Mesenteric fat pad (tissue), 1 donor: ENCODE data around the gene USP10. TPM values are rescaled to one million over a fixed set of nuclear protein-coding genes. Genes with fewer than 3 reads are reported as not detected.
"Not testable (repeated sequence)": the region's sequence is repeated elsewhere in the genome, so short reads cannot be mapped to it uniquely, and the experiment has no call there.

Experiments used
- DNase-seq: peaks from one replicate; pipeline ENCODE4 v3.0.0-alpha.2; 2020; ENCODE audit warnings: low spot score
- total RNA-seq: library from RNA; stranded (reverse); fragmentation: NEBNext Ultra II Directional; extraction: Animal tissue kit (Norgen Biotek cat#: 25700); gene quantifications from one replicate; pipeline ENCODE4 v1.2.1, GENCODE V29; 2021
- donor health status: DM: yes; HTN: yes; CAD: no.

USP10 gene
- total RNA-seq, 1 donor from 2014 or later: 86.0 TPM

DNA sequence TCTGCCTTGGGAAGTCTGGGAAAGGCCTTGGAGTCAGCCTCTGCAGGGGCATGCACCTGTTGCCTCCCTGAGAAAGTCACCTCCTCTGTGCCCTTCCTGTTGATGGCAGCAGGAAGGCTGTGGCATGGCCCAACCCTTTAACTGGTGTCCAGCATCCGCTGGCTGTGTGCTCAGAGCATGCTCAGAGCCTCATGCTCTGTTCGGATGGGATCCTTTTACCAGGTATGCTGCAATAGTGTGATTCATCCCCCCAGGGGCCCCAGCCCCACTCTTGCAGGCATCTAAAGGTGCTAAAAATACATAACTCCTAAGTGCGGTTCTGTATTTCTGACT, 26.6 kb upstream of the USP10 start:
- no peak for DNase-seq

DNA sequence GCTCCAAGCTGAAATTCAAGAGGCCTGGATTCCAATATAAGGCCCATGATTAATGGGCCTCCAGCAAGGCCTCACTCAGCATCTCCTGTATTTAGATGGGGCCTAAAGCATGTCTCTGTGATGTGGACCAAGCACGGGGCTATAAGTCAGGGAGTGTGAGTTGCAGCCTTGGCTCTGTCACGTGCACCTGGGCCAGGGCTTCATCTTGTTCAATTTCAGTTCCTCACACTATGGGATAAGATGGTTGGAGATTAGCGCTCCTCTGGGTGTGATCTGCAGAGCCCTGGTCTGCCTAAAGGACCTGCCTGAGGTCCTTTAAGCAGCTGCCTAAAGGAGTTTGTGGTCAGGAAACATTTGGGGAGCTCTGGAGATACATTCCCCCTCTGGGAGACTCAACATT, 26.2 kb upstream of the USP10 start:
- no peak for DNase-seq

DNA sequence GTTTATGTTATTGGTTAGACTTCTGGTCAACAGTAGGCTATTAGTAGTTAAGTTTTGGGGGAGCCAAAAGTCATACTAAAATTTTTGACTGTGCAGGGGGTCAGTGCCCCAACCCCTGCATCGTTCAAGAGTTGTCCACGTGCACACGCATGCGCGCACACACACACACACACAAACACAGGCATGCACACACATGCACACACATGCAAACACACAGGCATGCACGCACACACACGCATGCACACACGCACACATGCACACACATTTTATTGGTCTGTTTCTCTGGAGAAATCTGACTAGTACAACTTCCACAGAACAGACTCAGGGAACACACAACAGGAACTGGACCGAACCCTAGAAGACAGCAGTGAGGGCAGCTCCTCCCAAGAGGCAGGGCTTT, 24.4 kb upstream of the USP10 start:
- no peak for DNase-seq

DNA sequence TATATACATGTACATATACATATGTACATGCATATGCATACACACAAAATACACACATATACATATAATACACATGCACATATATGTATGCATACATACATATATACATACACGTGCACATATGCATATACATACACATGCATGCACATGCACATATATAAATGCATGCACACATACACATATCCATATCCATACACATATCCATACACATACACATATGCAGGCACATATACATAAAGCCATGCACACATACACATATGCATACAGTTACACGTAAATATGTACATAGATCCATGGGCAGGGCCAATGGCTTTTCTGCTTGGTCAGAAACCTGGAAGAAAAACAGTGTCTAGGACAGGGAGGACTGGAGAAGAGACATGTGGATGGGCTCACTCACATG, 23.9 kb upstream of the USP10 start:
- DNase-seq: no peak

DNA sequence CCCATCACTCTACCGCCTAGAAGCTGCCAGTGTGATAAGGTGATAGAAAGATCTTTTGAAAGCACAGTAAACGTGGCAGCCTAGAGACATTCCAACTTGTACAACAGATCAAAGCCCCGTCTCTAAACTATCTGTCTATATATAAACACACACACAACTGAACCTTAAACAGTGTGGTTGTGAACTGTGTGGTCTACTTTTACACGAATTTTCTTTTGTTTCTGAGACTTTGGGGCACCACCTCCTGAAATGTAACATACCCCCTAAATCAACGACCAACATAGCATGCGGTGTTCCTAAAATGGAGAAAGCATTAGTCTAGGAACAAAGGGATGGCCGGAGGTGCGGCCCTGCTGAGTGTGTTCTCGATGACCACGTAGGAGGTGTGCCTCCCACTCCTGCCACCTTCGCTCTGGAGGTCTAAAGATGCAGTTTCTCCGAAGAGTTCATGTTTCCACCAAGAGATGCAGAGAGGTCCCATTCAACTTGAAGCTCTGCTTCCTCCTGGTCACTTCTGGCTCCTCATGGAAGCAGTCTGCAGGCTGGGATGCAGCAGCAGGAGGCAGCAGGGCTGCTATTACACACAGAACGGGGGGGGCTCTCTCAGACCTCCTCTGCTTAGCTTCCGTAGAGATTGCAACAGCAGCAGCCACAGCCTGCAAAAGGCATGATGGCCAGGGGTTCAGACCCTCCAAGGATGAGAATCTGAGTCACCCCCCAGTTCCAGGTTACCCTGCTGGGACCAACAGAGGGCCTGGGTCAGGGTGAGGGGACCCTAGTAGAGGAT, 22.6 kb upstream of the USP10 start:
- no peak for DNase-seq

DNA sequence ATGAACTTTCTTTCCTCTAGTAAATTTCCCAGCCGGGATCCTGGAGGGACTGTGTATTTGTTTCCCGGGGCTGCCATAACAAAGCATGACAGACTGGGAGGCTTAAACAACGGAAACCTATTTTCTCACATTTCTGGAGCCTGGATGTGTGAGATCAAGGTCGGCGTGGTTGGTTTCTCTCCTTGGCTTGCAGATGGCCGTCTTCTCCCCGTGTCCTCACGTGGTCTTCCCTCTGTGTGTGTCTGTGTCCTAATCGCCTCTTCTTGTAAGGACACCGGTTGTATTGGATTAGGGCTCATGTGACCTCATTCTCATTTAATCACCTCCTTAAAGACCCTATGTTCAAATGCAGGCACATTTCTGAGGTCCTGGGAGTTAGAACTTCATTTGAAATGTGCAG, 22.0 kb upstream of the USP10 start:
- DNase-seq: no peak

DNA sequence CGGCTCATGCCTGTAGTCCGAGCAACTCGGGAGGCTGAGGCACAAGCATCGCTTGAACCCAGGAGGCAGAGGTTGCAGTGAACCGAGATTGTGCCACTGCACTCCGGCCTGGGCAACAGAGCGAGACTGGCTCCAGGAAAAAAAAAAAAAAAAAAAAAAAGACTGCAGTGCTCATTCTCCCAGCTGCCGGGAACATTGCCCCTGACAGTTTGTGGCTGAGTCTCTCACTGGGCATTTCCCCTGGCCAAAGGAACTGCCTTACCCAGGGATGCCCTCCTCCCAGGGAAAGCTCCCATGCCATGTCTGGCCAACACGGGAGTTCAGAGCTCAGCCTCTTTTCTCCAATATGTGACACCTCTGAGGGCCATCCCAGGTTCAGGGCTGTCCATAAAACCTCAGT, 21.3 kb upstream of the USP10 start:
- DNase-seq: no peak

DNA sequence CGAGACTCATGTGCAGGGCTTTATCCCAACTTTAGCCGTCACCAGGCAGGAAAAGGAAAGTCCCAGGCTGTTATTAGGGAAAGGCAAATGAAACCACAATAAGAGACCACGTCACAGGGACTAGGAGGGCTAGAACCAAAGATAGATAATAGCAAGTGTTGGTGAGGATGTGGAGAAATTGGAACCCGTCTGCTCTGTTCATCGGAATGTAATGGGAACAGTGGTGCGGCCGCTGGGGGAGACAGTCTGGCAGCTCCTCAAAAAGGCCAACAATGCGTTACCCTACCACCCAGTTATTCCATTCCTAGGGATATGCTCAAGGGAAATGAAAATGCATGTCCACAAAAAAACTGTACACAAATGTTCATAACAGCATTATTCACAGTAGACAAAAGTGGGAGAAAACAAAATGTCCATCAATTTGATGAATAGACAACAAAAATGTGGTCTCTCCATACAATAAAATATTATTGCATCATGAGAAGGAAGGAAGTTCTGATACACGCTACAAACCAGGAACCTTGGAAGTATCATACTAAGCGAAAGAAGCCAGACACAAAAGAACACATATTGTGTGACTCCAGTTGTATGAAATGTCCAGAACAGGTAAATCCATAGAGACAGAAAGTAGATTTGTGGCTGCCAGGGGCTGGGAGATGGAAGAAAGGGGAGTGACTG, 19.5 kb upstream of the USP10 start:
- no peak for DNase-seq

DNA sequence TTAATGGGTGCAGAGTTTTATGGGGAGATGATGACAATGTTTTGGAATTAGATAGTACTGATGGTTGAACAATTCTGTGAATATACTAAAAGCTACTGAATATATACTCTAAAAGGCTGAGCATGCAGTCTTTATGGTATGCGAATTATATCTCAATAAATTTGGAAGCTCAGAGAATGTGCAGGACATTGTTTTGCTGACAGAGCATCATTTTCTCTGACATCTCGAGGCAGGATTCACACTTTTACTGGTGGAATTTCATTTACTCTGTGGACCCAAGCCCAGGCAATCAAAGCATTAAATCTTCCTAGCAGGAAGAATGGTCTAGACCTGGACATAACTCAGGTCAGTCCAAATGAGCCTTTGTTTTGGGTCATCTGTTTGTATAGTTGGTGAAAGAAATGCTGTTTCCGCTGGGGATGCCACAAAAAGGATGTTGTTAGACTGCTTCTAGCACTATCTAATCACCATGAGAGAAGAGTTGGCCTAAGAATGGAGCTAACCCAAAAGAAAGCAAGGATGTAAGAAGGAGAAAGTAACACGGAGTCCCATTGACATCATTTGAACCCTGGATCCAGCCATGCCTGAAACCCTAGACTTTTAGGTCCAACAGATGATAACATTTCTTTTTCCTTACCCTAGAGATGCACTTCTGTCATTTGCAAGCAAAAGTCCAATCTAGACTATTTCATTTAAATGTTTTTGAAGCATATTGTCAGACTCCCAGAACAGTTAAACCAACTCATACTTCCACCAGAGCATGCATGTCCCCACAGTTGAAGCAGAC, 18.8 kb upstream of the USP10 start:
- no peak for DNase-seq

DNA sequence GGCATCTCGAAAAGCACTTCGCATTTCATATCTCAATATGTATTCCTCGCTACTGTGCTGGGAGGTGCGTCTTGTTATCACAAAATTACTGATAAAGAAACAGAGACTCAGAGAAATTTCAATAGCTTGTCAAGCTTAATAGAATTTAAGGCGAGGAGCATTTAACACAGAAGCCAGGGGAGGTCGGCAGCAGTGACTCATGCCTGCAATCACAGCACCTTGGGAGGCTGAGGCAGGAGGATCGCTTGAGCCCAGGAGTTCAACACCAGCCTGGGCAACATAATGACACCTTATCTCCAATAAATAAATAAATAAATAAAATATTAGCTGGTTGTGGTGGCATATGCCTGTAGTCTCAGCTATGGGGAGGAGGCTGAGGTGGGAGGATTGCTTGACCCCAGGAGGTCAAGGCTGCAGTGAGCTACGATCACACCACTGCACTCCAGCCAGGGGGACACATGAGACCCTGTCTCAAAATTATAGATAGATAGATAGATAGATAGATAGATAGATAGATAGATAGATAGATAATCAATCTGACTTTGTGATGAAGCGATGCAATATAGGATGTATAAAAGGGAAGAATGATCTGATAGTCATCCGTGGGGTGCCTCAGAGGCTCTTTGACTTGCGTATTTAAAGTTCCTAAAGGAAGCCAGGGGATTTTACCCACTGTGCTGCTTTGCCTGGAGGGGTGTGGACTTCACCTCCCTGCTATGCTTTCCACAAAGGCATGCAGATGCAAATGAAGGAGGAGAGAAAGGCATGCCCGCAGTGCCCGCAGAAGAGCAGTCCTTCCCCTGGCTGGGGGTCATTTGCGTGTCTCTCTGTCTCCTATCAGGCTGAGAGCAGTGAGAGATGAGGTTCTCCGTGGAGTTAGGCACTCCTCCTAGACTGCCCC, 15.9 kb upstream of the USP10 start:
- peak; percentile 39 for DNase-seq

DNA sequence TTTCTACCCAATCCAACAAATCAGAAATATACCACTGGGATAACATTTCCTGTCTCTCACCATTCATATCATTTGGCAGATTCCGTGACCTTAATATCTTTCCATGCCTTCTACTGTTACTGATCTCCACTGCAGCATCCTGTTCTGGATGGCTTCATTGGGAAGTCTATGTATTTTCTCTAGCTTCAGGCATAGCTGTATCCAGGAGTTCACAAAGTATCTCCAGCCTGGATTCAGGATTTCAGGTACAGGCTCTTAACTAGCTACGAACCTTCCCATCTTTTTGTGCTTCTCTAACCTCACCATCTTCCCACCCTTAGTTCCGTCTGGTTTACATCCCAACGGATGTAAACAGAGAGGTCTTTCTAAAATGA, 15.2 kb upstream of the USP10 start:
- no peak for DNase-seq

DNA sequence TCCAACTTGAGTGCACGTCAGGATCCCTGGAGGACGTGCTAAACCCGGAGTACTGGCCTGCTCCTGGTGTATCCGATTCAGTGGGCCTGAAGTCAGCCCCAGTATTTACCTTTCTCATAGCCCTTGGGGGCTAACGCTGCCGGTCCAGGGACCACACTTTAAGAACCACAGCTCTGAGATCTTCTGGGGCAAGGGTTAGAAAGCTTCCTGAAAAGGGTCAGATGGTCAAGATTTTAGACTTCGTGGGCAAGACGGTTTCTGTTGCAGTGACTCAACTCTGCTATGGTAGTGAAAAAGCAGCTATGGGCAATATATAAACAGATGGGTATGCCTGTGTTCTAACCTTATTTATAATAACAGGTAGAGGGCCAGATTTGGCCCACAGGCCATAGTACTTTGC, 14.6 kb upstream of the USP10 start:
- DNase-seq: peak; percentile 11

DNA sequence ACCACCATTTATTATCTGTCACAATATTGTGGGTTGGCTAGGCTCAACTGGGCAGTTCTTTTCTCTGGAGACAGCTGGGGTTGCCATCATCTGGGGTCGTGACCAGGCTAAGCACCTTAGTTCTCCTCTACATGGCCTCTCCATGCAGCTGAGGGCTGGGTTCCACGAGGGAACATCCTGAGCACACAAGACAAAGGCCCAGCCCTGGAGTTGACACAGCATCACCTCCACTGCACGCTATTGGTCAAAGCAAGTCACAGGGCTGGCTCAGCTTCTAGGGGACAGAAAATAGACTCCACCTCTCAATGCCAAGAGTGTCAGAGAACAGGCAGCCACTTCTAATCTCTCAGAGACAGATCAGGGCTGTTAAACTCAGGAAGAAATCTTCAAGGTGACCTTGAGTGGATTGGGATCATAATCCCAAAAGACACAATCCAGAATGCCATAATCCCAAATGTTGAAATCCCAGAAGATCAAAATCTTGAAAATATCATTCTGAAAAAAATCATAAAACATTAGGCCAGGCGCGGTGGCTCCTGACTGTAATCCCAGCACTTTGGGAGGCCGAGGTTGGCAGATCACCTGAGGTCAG, 13.0 kb upstream of the USP10 start:
- DNase-seq: peak; percentile 47

DNA sequence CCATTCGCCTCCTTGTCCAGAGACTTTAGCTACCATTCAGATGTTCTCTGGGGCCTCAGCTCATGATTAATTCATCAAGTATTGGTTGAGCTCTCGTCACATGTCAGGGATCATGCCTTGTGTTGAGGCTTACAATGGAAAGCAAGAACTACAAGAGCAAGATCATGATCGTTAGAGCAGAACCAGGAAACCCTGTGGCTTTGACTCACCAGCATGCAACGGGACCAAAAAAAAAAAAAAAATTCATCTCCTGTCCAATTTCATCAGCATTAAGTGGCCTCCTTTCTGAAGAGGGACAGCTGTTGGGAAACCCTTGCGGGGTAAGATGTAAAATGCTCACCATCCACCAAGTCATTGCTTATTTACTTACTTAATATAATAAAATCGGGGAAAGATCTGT, 12.1 kb upstream of the USP10 start:
- DNase-seq: no peak

DNA sequence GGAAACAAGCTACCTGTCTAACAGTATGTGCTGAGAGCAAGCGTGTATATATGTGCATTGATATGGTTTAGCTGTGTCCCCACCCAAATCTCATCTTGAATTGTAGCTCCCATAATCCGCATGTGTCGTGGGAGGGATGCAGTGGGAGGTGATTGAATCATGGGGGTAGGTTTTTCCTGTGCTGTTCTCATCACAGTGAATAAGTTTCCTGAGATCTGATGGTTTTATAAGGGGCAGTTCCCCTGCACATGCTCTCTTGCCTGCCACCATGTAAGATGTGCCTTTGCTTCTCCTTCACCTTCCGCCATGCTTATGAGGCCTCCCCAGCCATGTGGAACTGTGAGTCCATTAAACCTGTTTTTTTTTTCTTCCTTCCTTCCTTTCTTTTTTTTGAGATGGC, 11.6 kb upstream of the USP10 start:
- peak; percentile 6 for DNase-seq

DNA sequence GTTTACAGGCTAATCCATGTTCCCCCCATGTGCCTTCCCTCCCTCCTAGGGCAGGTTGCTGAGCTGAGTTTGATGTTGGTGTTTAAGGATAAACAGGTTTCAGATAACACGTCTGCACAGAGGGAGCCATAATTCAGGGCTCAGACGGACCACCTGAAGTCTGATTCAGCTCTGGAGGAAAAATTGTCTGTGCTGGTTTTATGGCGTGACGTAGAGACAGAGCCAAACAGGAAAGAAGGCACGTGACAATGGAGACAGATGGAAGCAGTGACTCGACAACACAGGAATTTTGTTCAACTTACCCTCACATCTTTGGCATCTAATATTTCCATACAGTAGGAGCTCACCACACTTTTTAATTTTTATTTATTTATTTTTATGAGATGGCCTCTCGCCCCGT, 10.7 kb upstream of the USP10 start:
- DNase-seq: no peak

DNA sequence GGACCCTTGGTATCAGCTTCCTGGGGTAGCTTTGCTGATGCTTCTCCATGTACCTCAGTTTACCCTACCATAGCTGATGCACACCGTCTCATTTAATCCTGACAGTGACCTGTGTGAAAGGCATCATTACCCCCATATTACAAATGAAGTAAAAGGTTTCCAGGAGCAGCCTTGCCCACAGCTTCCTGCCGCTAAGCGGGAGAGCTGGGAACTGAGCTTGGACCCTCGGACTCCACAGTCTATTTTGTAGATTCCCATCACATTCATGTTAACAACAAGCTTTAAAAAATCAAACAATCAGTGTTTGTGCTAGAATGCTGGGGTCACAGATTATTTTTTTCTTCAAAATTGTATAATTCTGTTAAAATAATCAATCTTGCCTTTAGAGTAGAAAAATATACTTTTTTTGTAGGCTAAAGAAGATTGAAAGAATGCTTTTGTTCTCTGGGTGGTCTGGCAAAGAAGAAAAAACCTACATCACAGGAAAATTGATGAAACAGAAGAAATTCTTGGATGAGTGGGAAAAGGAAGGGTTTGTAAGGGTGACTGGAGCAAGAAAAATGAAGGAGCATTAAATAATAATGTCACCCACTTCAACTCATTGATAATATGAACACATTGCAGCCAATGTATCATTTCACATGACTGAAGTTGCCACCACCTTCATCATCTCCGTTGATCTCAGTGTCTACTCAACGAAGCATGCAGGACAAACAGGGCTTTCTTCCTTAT, 9.5 kb upstream of the USP10 start:
- peak; percentile 16 for DNase-seq

DNA sequence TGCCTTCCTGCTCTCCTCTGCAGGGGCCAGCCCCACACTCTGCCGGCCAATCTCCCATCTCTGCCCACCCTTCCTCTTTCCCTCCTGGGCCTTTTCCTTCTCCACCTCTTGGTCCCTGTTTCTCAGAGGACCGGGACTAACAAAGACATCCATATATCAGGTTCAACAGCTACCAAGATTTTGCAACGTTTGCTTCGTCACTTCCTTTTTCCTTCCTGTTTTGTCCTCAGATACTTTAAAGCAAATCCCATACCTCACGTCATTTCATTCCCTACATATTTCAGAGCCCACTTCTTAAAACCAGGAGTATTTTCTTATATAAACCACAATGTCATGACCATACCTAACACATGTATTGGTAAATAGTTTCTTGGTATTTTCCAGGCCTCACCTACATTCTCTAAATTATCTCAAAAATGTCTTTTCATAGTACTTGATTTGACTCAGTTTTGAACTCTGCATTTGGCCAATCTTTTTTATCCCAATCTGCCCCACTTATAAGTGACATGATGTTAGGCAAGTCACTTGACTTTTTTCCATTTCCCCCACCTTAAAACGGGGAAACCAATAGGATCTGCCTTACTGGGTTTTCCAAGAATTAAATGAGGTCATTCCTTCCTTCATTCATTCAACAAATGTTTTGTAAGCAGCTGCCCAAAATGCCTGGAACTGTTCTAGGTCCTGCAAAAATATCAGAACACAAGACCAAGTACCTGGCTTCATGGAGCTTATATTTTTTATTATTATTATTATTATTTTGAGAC, 7.2 kb upstream of the USP10 start:
- no peak for DNase-seq

DNA sequence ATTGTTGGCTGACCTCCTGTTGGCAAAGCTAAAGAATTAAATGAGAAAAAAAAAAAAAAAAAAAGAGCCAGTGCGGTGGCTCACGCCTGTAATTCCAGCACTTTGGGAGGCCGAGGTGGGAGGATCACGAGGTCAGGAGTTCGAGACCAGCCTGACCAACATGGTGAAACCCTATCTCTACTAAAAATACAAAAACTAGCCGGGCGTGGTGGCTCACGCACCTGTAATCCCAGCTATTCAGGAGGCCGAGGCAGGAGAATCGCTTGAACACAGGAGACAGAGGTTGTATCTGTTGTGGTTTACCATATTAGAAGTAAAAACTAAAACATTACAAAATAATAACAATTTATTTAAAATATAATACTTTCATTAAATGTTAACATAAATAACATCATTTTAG, 5.9 kb upstream of the USP10 start:
- not testable (repeated sequence) for DNase-seq

DNA sequence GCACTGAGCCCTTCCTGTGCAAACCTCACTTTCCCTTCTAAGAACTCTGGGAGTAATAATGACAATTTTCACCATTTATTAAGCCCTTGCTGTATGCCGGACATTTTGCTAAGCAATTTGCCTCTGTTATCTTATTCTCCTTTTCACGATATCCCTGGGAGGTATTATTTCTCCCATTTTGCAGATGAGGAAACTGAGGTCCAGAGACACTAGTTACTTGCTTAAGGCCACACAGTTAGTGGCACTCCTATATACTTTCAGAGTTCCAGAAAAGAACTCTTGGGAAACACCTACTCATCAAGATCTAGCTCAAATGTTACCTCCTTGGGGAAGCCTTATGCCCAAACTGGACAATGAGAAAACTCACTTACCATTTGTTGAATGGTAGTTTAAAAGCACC, 4.8 kb upstream of the USP10 start:
- DNase-seq: no peak
